Left forelimb (tissue), 1 donor: ENCODE data around the gene MB21D2.

Experiments
- DNase-seq: peaks from one replicate; pipeline ENCODE4 v3.0.0-alpha.2; 2018; ENCODE audit warnings: low spot score

Gene MB21D2

DNA sequence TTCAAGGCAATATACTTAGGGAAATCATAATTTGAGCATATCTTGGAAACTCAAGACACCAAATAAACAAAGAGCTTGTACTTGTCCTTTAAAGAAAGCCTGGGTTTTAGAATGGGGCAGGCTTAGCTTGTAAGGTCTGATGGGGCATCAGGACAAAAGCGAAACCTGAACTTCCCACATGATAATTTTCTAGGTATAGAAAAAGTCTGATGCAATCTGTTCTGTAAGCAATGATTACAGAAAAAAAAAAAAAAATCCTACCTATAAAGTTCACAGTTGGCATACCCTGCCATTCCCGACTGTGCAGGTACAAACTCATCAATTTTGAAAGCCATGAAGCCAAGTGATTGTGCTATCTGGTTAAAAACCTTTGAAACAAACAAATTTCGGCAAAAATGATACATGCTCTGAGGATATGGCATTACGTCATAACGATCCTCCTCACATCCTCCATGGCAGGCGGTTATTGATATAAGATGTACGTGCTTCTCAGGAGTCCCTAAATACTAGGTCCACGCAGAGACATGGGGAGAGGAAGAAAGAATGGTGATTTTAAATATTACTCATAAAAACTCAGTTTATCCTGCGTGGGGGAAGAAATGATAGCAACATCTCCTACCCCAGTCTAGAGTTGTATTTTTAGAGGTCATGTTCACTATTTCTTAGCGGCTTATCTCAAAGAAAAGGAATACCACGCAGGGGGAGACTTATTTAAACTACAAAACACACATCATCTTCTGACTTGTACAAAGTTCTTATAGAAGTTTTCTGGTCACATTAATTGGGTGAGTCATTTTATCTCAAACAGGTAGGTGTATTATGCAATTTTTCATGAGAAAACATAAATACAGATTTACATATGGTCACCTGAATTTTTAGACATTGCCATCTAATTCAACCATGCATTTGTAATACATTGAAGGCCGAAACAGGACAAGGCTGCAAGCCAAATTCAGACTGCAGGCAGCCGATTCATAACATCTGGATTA lies 27.0 kb downstream of the MB21D2 start:
- no peak for DNase-seq

GRCh38 chr3:192889679-192890078 lies 28.0 kb downstream of the MB21D2 start:
- no peak for DNase-seq

GRCh38 chr3:192888190-192888589 lies 29.5 kb downstream of the MB21D2 start:
- no peak for DNase-seq

- no peak for DNase-seq
Measured at GRCh38 chr3:192887701-192888100, 30.0 kb downstream of the MB21D2 start.

DNA sequence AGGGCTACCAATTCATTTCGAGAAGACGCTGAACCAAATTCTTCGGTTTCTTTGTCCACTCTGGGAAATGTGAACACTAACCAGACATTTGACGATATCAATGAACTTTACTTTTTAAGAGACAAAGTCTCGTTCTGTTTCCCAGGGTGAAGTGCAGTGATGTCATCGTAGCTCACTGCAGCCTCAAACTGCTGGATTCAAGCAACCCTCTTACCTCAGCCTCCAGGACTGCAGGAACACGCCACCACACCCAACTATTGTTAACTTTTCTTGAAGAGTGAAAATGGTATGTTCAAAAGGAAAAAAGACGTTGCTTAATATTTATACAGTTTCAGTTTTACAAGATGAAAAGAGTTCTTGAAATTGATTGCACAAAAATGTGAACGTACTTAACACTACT lies 30.6 kb downstream of the MB21D2 start:
- DNase-seq, result no peak

GRCh38 chr3:192884777-192885773 lies 32.6 kb downstream of the MB21D2 start:
- DNase-seq, result no peak

DNA sequence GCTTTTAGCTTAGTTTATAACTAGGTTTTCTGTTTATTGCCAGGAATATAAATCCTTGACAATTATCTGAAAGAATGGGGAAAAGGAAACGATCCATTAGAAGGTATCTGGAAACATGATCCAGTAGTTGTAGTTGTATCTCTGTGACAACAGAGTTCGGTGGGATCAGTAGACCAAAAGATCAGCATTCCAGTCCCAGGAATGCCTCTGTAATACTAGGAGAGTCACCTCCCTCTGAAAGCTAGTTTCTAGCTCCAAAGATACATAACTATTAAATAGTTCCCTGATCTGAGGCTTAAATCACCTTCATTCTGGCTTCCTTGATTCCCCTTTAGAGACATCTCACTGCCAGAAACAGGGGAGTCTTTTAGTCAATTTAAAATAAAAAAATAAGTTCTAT lies 34.1 kb downstream of the MB21D2 start:
- no peak for DNase-seq

GRCh38 chr3:192881159-192881786 lies 36.4 kb downstream of the MB21D2 start:
- no peak for DNase-seq

DNA sequence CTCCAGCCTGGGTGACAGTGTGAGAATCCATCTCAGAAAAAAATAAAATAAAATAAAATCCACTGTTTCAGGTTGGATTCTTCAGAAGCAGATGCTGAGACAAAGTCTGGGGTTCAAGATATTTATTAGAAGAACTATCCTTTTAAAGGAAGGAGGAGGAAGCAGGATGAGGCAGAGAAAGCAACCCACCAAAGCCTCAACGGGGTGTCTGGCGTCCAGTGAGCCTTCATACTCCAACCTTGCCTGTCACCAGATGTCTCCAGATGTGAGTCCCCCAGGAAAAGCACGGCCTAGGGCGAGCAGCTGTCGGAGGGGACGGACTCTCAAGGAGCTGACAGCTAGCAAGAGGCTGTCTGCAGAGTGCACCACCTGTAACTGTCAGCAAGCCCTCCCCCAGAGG lies 37.3 kb downstream of the MB21D2 start:
- DNase-seq, result no peak

GRCh38 chr3:192879346-192880031 lies 38.2 kb downstream of the MB21D2 start:
- no peak for DNase-seq

- no peak for DNase-seq
Measured at GRCh38 chr3:192875971-192876565, 41.6 kb downstream of the MB21D2 start.

- DNase-seq, result no peak
Measured at GRCh38 chr3:192870822-192871221, 46.8 kb downstream of the MB21D2 start.

- DNase-seq, result no peak
Measured at GRCh38 chr3:192869131-192870031, 48.3 kb downstream of the MB21D2 start.

- DNase-seq, result no peak
Measured at GRCh38 chr3:192867645-192868044, 50.0 kb downstream of the MB21D2 start.

- DNase-seq, result no peak
Measured at GRCh38 chr3:192866804-192867203, 50.9 kb downstream of the MB21D2 start.

DNA sequence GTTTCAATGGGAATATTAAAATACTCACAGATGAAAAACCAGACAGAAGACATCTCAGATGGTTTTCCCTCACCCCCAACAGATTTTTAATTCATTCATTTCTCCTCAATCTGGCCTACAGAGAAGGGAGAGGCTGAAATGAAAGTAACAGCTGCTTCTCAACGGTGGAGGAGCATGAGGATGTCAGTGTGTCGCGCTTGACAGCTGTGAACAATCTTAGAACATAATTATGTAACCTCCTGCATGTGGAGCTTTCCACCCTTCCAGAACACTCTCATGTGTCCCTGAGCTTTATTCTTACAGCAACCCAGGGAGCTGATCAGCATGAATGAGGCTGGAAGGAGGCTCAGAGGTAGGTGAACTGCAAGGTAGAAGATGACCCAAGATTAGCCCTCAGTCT lies 52.7 kb downstream of the MB21D2 start:
- DNase-seq, result no peak

DNA sequence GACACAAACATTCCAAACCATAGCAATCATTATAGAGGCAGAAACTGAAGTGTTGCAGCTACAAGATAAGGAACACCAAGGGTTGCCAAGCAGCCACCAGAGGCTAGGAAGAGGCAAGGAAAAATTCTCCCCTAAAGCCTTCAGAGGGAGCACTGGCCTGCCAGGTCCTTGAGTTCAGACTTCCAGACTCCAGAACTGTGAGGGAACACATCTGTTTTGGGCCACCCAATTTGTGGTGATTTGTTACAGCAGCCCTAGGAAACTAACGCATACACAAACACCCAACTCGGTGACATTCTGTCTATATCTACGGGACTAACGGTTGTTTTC lies 54.6 kb downstream of the MB21D2 start:
- DNase-seq, result no peak

GRCh38 chr3:192862408-192863090 lies 55.1 kb downstream of the MB21D2 start:
- no peak for DNase-seq

GRCh38 chr3:192861972-192862371 lies 55.7 kb downstream of the MB21D2 start:
- no peak for DNase-seq

DNA sequence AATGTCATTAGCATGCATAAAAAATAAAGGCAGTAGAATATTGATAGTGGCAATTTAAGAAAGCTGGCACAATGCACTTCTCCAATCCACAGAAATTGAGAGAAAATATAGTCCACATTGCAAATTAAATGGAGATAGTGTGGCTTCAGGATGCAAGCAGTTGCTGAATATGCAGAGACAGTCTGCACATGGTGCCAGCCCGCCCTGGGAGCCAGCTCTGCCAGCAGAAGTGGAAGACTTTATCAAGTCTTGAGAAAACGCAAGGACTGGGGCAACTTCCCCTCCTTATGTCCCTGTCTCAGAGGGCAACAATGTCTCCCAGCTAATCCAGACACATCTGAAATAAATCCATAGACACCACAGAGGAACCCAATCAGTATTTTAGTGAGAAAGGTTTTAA lies 57.2 kb downstream of the MB21D2 start:
- DNase-seq, result no peak
